Peyer's patch (tissue), 4 donors: ENCODE results near the gene TRIM14.

Experiments
- POLR2A ChIP-seq, 2 donors: fragments of 450-650 bp; IDR thresholded peaks; one replicate each; pipeline ENCODE4 v1.5.1; 2017; ENCODE audit warnings: antibody characterized with exemption in 2 of 2, mild to moderate bottlenecking in 2 of 2, moderate library complexity in 2 of 2
- TF ChIP-seq, protein P1 (sequence below), 6 experiments: fragments of 450-650 bp in 4 of 6; fragments of 200-600 bp in 2 of 6; sonication (generic) in 1 of 6; IDR thresholded peaks; one replicate each; pipeline ENCODE4 v1.5.1; 2017 to 2019; ENCODE audit warnings: antibody characterized with exemption in 6 of 6, mild to moderate bottlenecking in 3 of 6, moderate library complexity in 1 of 6

DNA sequence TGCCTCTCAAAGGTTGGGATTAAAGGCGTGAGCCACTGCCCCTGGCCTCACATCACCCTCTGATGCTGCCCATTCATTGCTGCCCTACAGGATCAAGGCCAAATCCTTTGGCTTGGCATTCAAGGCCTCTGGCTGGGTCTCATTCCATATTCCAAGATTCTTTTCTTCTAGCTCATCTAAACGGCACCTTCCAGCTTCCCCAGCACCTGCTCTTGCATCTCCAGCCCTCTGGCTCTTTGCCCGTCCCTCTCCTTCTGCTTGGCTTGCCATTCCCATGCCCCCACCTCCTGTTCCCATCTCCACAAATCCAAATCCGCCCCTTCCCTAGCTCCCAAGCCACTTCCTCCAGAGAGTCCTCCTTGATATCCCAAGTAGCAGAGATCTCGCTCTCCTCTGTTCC is 40.3 kb upstream of the TRIM14 start:
- TF ChIP-seq, protein P1, sequence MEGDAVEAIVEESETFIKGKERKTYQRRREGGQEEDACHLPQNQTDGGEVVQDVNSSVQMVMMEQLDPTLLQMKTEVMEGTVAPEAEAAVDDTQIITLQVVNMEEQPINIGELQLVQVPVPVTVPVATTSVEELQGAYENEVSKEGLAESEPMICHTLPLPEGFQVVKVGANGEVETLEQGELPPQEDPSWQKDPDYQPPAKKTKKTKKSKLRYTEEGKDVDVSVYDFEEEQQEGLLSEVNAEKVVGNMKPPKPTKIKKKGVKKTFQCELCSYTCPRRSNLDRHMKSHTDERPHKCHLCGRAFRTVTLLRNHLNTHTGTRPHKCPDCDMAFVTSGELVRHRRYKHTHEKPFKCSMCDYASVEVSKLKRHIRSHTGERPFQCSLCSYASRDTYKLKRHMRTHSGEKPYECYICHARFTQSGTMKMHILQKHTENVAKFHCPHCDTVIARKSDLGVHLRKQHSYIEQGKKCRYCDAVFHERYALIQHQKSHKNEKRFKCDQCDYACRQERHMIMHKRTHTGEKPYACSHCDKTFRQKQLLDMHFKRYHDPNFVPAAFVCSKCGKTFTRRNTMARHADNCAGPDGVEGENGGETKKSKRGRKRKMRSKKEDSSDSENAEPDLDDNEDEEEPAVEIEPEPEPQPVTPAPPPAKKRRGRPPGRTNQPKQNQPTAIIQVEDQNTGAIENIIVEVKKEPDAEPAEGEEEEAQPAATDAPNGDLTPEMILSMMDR (IDR thresholded peaks at IDR 0.05), result no peak
- TF ChIP-seq POLR2A (IDR thresholded peaks at IDR 0.05), result no peak
